Activated CD8-positive, alpha-beta T cell treated with anti-CD3 and anti-CD28 coated beads, Interleukin-2, amount 10 ng/mL, durations not matched to agents 7 days and 5 days (primary cell): Measurements from ENCODE around the gene MLST8. TPM values are rescaled to one million over a fixed set of nuclear protein-coding genes. Genes with fewer than 3 reads are reported as not detected.

Source experiments
- ATAC-seq: fragments of 150-1000 bp; cut with Tn5 transposase; one replicate; pipeline ENCODE4 v1.10.0; 2021; ENCODE audit warnings: moderate library complexity
- CTCF ChIA-PET: fragments of 350-600 bp; sonication (Branson Sonifier 250); formaldehyde crosslinking; loops from one replicate; lab custom pipeline; 2021; ENCODE audit warnings: antibody characterized with exemption; lab: Charles Lee
- POLR2A ChIA-PET: fragments of 350-600 bp; sonication (Branson Sonifier 250); formaldehyde crosslinking; loops from one replicate; lab custom pipeline; 2021; ENCODE audit warnings: antibody characterized with exemption; lab: Charles Lee
- DNase-seq: peaks from one replicate; pipeline ENCODE4 v3.0.0-alpha.2; 2020
- H3K27ac Mint-ChIP-seq: one replicate; pipeline ENCODE4 v1.8.0; 2021; ENCODE audit warnings: mild to moderate bottlenecking, mixed read lengths
- H3K27me3 Mint-ChIP-seq: one replicate; pipeline ENCODE4 v1.8.0; 2021; ENCODE audit warnings: low read depth, mixed read lengths
- H3K36me3 Mint-ChIP-seq: one replicate; pipeline ENCODE4 v1.8.0; 2021; ENCODE audit warnings: low read depth, mixed read lengths
- H3K4me1 Mint-ChIP-seq: one replicate; pipeline ENCODE4 v1.8.0; 2021; ENCODE audit warnings: low read depth, mixed read lengths
- H3K4me3 Mint-ChIP-seq: one replicate; pipeline ENCODE4 v1.8.0; 2021; ENCODE audit warnings: mild to moderate bottlenecking, mixed read lengths
- H3K9me3 Mint-ChIP-seq: one replicate; pipeline ENCODE4 v1.8.0; 2022; ENCODE audit warnings: mixed read lengths; ENCODE audit not compliant: insufficient read depth
- total RNA-seq, 2 experiments: library from RNA; stranded (reverse); gene quantifications; one replicate each; pipeline ENCODE4 v1.2.3, GENCODE V29; 2021

Gene MLST8
- total RNA-seq, 2 experiments from 2014 or later, result 34.5 to 37.8 TPM

- Mint-ChIP-seq H3K27ac (peak overlapping the region; percentile 64), H3K4me1 (no peaks in the 10 kb centered on the region), H3K27me3 (no peaks in the 10 kb centered on the region), H3K9me3 (no peaks in the 10 kb centered on the region), H3K36me3 (peaks cover 13% of the 10 kb centered on the region), H3K4me3 (no peak overlapping the region)
- ChIA-PET POLR2A (no interaction called here), CTCF (no interaction called here)
- DNase-seq, result no peak
- no peak for ATAC-seq
Observed at GRCh38 chr16:2165861-2166260, 39.4 kb upstream of the MLST8 start.

- Mint-ChIP-seq H3K4me3 (no peak overlapping the region), H3K4me1 (no peaks in the 10 kb centered on the region), H3K27me3 (no peaks in the 10 kb centered on the region), H3K27ac (peak overlapping the region; percentile 64), H3K36me3 (peaks cover 13% of the 10 kb centered on the region), H3K9me3 (no peaks in the 10 kb centered on the region)
- CTCF ChIA-PET, result no interaction called here
- no peak for ATAC-seq
- no peak for DNase-seq
- POLR2A ChIA-PET, result no interaction called here
Observed at GRCh38 chr16:2166263-2167067, 38.8 kb upstream of the MLST8 start.

GRCh38 chr16:2167068-2167638 is 38.1 kb upstream of the MLST8 start:
- Mint-ChIP-seq H3K4me3 (no peak overlapping the region), H3K27me3 (no peaks in the 10 kb centered on the region), H3K4me1 (no peaks in the 10 kb centered on the region), H3K9me3 (no peaks in the 10 kb centered on the region), H3K27ac (no peak overlapping the region), H3K36me3 (peaks cover 13% of the 10 kb centered on the region)
- DNase-seq (no peak), ATAC-seq (no peak)
- ChIA-PET POLR2A (no interaction called here), CTCF (no interaction called here)

GRCh38 chr16:2170080-2170479 is 35.2 kb upstream of the MLST8 start:
- no peaks in the 10 kb centered on the region for H3K9me3 Mint-ChIP-seq
- ChIA-PET POLR2A (no interaction called here), CTCF (no interaction called here)
- no peaks in the 10 kb centered on the region for H3K4me1 Mint-ChIP-seq
- H3K4me3 Mint-ChIP-seq, result no peak overlapping the region
- no peak overlapping the region for H3K27ac Mint-ChIP-seq
- ATAC-seq (no peak), DNase-seq (no peak)
- H3K27me3 Mint-ChIP-seq, result no peaks in the 10 kb centered on the region
- peaks cover 17% of the 10 kb centered on the region for H3K36me3 Mint-ChIP-seq

GRCh38 chr16:2170587-2171435 is 34.4 kb upstream of the MLST8 start:
- no peaks in the 10 kb centered on the region for H3K27me3 Mint-ChIP-seq
- H3K4me3 Mint-ChIP-seq, result no peak overlapping the region
- ChIA-PET POLR2A (no interaction called here), CTCF (no interaction called here)
- peaks cover 15% of the 10 kb centered on the region for H3K36me3 Mint-ChIP-seq
- H3K9me3 Mint-ChIP-seq, result no peaks in the 10 kb centered on the region
- no peaks in the 10 kb centered on the region for H3K4me1 Mint-ChIP-seq
- DNase-seq, result no peak
- no peak overlapping the region for H3K27ac Mint-ChIP-seq
- ATAC-seq, result no peak

- no peaks in the 10 kb centered on the region for H3K4me1 Mint-ChIP-seq
- H3K4me3 Mint-ChIP-seq, result no peak overlapping the region
Observed at GRCh38 chr16:2171601-2172178, 33.6 kb upstream of the MLST8 start.

GRCh38 chr16:2172688-2173335 is 32.4 kb upstream of the MLST8 start:
- no peaks in the 10 kb centered on the region for H3K9me3 Mint-ChIP-seq
- no peaks in the 10 kb centered on the region for H3K27me3 Mint-ChIP-seq
- no peak overlapping the region for H3K4me3 Mint-ChIP-seq
- ChIA-PET POLR2A (no interaction called here), CTCF (no interaction called here)
- no peak overlapping the region for H3K27ac Mint-ChIP-seq
- DNase-seq, result no peak
- ATAC-seq, result no peak
- peaks cover 18% of the 10 kb centered on the region for H3K36me3 Mint-ChIP-seq
- no peaks in the 10 kb centered on the region for H3K4me1 Mint-ChIP-seq

More at GRCh38 chr16:2171601-2172178, 33.6 kb upstream of the MLST8 start:
- Mint-ChIP-seq H3K27ac (no peak overlapping the region), H3K36me3 (peaks cover 15% of the 10 kb centered on the region), H3K9me3 (no peaks in the 10 kb centered on the region), H3K27me3 (no peaks in the 10 kb centered on the region)
- ChIA-PET POLR2A (no interaction called here), CTCF (no interaction called here)
- no peak for DNase-seq
- no peak for ATAC-seq

- H3K4me3 Mint-ChIP-seq, result no peak overlapping the region
- no peaks in the 10 kb centered on the region for H3K4me1 Mint-ChIP-seq
- CTCF ChIA-PET, result no interaction called here
- DNase-seq (no peak), ATAC-seq (no peak)
- H3K36me3 Mint-ChIP-seq, result peaks cover 18% of the 10 kb centered on the region
- no peaks in the 10 kb centered on the region for H3K9me3 Mint-ChIP-seq
- POLR2A ChIA-PET, result no interaction called here
- no peaks in the 10 kb centered on the region for H3K27me3 Mint-ChIP-seq
- H3K27ac Mint-ChIP-seq, result no peak overlapping the region
Observed at GRCh38 chr16:2173366-2173765, 31.9 kb upstream of the MLST8 start.

GRCh38 chr16:2173916-2174315 is 31.3 kb upstream of the MLST8 start:
- Mint-ChIP-seq H3K4me1 (no peaks in the 10 kb centered on the region), H3K27ac (no peak overlapping the region), H3K36me3 (peaks cover 18% of the 10 kb centered on the region), H3K9me3 (no peaks in the 10 kb centered on the region), H3K4me3 (no peak overlapping the region), H3K27me3 (no peaks in the 10 kb centered on the region)
- ChIA-PET POLR2A (no interaction called here), CTCF (no interaction called here)
- DNase-seq, result no peak
- ATAC-seq, result no peak

- ChIA-PET POLR2A (no interaction called here), CTCF (no interaction called here)
- ATAC-seq (no peak), DNase-seq (no peak)
- Mint-ChIP-seq H3K36me3 (peaks cover 18% of the 10 kb centered on the region), H3K9me3 (no peaks in the 10 kb centered on the region), H3K27ac (no peak overlapping the region), H3K27me3 (no peaks in the 10 kb centered on the region), H3K4me3 (no peak overlapping the region), H3K4me1 (no peaks in the 10 kb centered on the region)
Observed at GRCh38 chr16:2174396-2175131, 30.7 kb upstream of the MLST8 start.

GRCh38 chr16:2175454-2175853 is 29.8 kb upstream of the MLST8 start:
- Mint-ChIP-seq H3K4me3 (no peak overlapping the region), H3K27me3 (no peaks in the 10 kb centered on the region), H3K4me1 (no peaks in the 10 kb centered on the region), H3K9me3 (no peaks in the 10 kb centered on the region), H3K36me3 (peaks cover 18% of the 10 kb centered on the region), H3K27ac (no peak overlapping the region)
- ChIA-PET CTCF (no interaction called here), POLR2A (no interaction called here)
- ATAC-seq (no peak), DNase-seq (no peak)
